CD4-positive, alpha-beta memory T cell (primary cell): ENCODE data around the gene HSD17B11. TPM values are rescaled to one million over a fixed set of nuclear protein-coding genes. Genes with fewer than 3 reads are reported as not detected.
"Not testable (repeated sequence)": the region's sequence is repeated elsewhere in the genome, so short reads cannot be mapped to it uniquely, and the experiment has no call there.

Experiments used
- CTCF ChIA-PET: fragments of 350-600 bp; sonication (Branson Sonifier 250); formaldehyde crosslinking; loops from one replicate; lab custom pipeline; 2021; ENCODE audit warnings: inconsistent platforms; ENCODE audit not compliant: partially characterized antibody; lab: Charles Lee
- POLR2A ChIA-PET: fragments of 350-600 bp; sonication (Branson Sonifier 250); formaldehyde crosslinking; loops from one replicate; lab custom pipeline; 2021; ENCODE audit not compliant: partially characterized antibody; lab: Charles Lee
- DNase-seq, 5 donors: peaks; one replicate each; pipeline versions ENCODE4 v3.0.0 to v3.0.0-alpha.2; 2020 to 2022; ENCODE audit warnings: mixed read lengths in 1 of 5
- H3K27ac ChIP-seq: one replicate; pipeline ENCODE4 v1.7.0; 2013; ENCODE audit warnings: low read depth, low read length
- H3K27me3 ChIP-seq: 2 replicates; pipeline ENCODE4 v1.7.0; 2013; ENCODE audit warnings: mild to moderate bottlenecking, low read length, moderate library complexity; ENCODE audit not compliant: insufficient read depth
- H3K36me3 ChIP-seq: 2 replicates; pipeline ENCODE4 v1.7.0; 2013; ENCODE audit warnings: mild to moderate bottlenecking, low read length, moderate library complexity; ENCODE audit not compliant: insufficient read depth
- H3K4me1 ChIP-seq: 2 replicates; pipeline ENCODE4 v1.7.0; 2013; ENCODE audit warnings: mild to moderate bottlenecking, low read length, moderate library complexity; ENCODE audit not compliant: insufficient read depth
- H3K4me3 ChIP-seq, 2 donors: one replicate each; pipeline ENCODE4 v1.7.0; 2013; ENCODE audit warnings: low read length in 2 of 2, mild to moderate bottlenecking in 1 of 2
- H3K9me3 ChIP-seq, 2 donors: one replicate each; pipeline ENCODE4 v1.7.0; 2013; ENCODE audit warnings: low read length in 2 of 2, control low read depth in 1 of 2; ENCODE audit not compliant: control insufficient read depth in 1 of 2
- H3K27ac Mint-ChIP-seq, 7 donors: one replicate each; pipeline ENCODE4 v1.8.0; 2020 to 2021; ENCODE audit warnings: mixed read lengths in 7 of 7, mild to moderate bottlenecking in 6 of 7, inconsistent platforms in 3 of 7, moderate library complexity in 3 of 7
- H3K27me3 Mint-ChIP-seq, 2 donors: one replicate each; pipeline ENCODE4 v1.8.0; 2020 to 2021; ENCODE audit warnings: mixed read lengths in 2 of 2
- H3K36me3 Mint-ChIP-seq, 2 donors: one replicate each; pipeline ENCODE4 v1.8.0; 2020 to 2021; ENCODE audit warnings: mixed read lengths in 2 of 2, inconsistent platforms in 1 of 2, mild to moderate bottlenecking in 1 of 2
- H3K4me1 Mint-ChIP-seq, 4 donors: one replicate each; pipeline ENCODE4 v1.8.0; 2020 to 2021; ENCODE audit warnings: mixed read lengths in 4 of 4, mild to moderate bottlenecking in 1 of 4
- H3K4me3 Mint-ChIP-seq, 8 donors: one replicate each; pipeline ENCODE4 v1.8.0; 2020 to 2021; ENCODE audit warnings: mixed read lengths in 8 of 8, mild to moderate bottlenecking in 7 of 8, moderate library complexity in 6 of 8, inconsistent platforms in 3 of 8
- H3K9me3 Mint-ChIP-seq, 8 donors: one replicate each; pipeline ENCODE4 v1.8.0; 2020 to 2021; ENCODE audit warnings: mixed read lengths in 8 of 8, mild to moderate bottlenecking in 5 of 8, inconsistent platforms in 3 of 8, moderate library complexity in 1 of 8
- intact Hi-C: fragments of 100-400 bp; cut with micrococcal nuclease; formaldehyde crosslinking; loops from one replicate; pipeline ENCODE4 v1.15.1; 2023
- polyA plus RNA-seq, 2 donors: library from polyadenylated mRNA; unstranded; fragments of 300-500 nt; fragmentation: Illumina TruSeq; gene quantifications; one replicate each; pipeline ENCODE4 v1.2.3, GENCODE V29; 2021
- total RNA-seq, 2 experiments: library from RNA; stranded (reverse); gene quantifications; one replicate each; pipeline ENCODE4 v1.2.3, GENCODE V29; 2021

HSD17B11 gene
- total and polyA plus RNA-seq, 4 experiments from 2014 or later, result 69.2 to 130 (median 69.8) TPM

- H3K4me3 ChIP-seq, H3K27me3 Mint-ChIP-seq, H3K9me3 ChIP-seq, H3K27me3 ChIP-seq, H3K27ac ChIP-seq, DNase-seq, H3K4me1 ChIP-seq, intact Hi-C loops, H3K27ac Mint-ChIP-seq, H3K36me3 ChIP-seq, H3K36me3 Mint-ChIP-seq, H3K9me3 Mint-ChIP-seq: not testable (repeated sequence)
- CTCF ChIA-PET, result interaction anchor here (1.4 kb wide), 1 partner anchor 16 kb away, joined by 4 read pairs; no protein-coding TSS in a partner anchor
- POLR2A ChIA-PET, result interaction anchor here (0.7 kb wide), 1 partner anchor 27 kb away, joined by 4 read pairs; the partner anchor contains the start of gene NUDT9
- peaks cover 3 to 13% (median 7%) of the 10 kb centered on the region in 4 donors for H3K4me1 Mint-ChIP-seq
- H3K4me3 Mint-ChIP-seq, result peak overlapping the region in 4 of 8 donors; percentile 9 to 51 (median 34)
Measured at GRCh38 chr4:87395073-87395472, 4.1 kb upstream of the HSD17B11 start.

GRCh38 chr4:87392183-87392582 lies 1.2 kb upstream of the HSD17B11 start:
- Mint-ChIP-seq H3K27me3 (no peaks in the 10 kb centered on the region), H3K4me3 (peak overlapping the region in 4 of 8 donors; percentile 5 to 99 (median 96)), H3K4me1 (peaks cover 23 to 40% (median 31%) of the 10 kb centered on the region in 4 donors), H3K9me3 (peaks cover 0 to 2% (median 0%) of the 10 kb centered on the region in 8 donors), H3K27ac (peak overlapping the region in 2 of 7 donors; percentile 17 to 82), H3K36me3 (peaks cover 9 to 15% of the 10 kb centered on the region in 2 donors)
- Histone ChIP-seq H3K4me3 (no peak overlapping the region), H3K27ac (no peak overlapping the region), H3K27me3 (no peaks in the 10 kb centered on the region), H3K4me1 (peaks cover 29% of the 10 kb centered on the region), H3K36me3 (no peaks in the 10 kb centered on the region), H3K9me3 (no peaks in the 10 kb centered on the region)
- DNase-seq, result no peak
- ChIA-PET POLR2A (interaction anchor here (1.3 to 3.9 kb wide), 3 partner anchors 27 to 1065 kb away, joined by 3 to 59 read pairs (median 7); partner anchors contain the start of genes HERC5 and NUDT9), CTCF (interaction anchor here (1.4 to 9.5 kb wide), 5 partner anchors 10 to 59 kb away, joined by 4 to 90 read pairs (median 13); partner anchors contain the start of gene NUDT9)
- intact Hi-C loops, result loop anchor here (5.0 kb wide), 1 partner anchor 75 kb away; no protein-coding TSS in a partner anchor

GRCh38 chr4:87391576-87392054 lies 627 bp upstream of the HSD17B11 start:
- intact Hi-C loops, result loop anchor here (1.0 to 5.0 kb wide), 5 partner anchors 16 to 457 kb away; partner anchors contain the start of genes AFF1, KLHL8 and NUDT9
- peak overlapping the region; percentile 87 to 90 for H3K4me3 ChIP-seq
- peak overlapping the region; percentile 74 for H3K27ac ChIP-seq
- no peaks in the 10 kb centered on the region for H3K9me3 ChIP-seq
- peak overlapping the region; percentile 89 to 99 (median 96) for H3K4me3 Mint-ChIP-seq
- ChIA-PET POLR2A (interaction anchor here (0.8 to 3.9 kb wide), 12 partner anchors 10 to 1892 kb away, joined by 3 to 59 read pairs (median 4); partner anchors contain the start of genes HERC5, NUDT9 and PPM1K), CTCF (interaction anchor here (1.0 to 9.5 kb wide), 8 partner anchors 10 to 156 kb away, joined by 3 to 90 read pairs (median 10); partner anchors contain the start of gene NUDT9)
- no peaks in the 10 kb centered on the region for H3K27me3 ChIP-seq
- H3K9me3 Mint-ChIP-seq, result peaks cover 0 to 2% (median 0%) of the 10 kb centered on the region in 8 donors
- peaks cover 28 to 46% (median 37%) of the 10 kb centered on the region in 4 donors for H3K4me1 Mint-ChIP-seq
- H3K4me1 ChIP-seq, result peaks cover 35% of the 10 kb centered on the region
- peaks cover 9 to 16% of the 10 kb centered on the region in 2 donors for H3K36me3 Mint-ChIP-seq
- DNase-seq, result no peak
- no peaks in the 10 kb centered on the region for H3K36me3 ChIP-seq
- H3K27me3 Mint-ChIP-seq, result no peaks in the 10 kb centered on the region
- peak overlapping the region; percentile 82 to 98 (median 94) for H3K27ac Mint-ChIP-seq

GRCh38 chr4:87390551-87390890 lies 467 bp downstream of the HSD17B11 start:
- H3K9me3 Mint-ChIP-seq, result peaks cover 0 to 2% (median 0%) of the 10 kb centered on the region in 8 donors
- H3K27me3 Mint-ChIP-seq, result no peaks in the 10 kb centered on the region
- ChIA-PET CTCF (interaction anchor here (0.5 to 9.5 kb wide), 14 partner anchors 9 to 682 kb away, joined by 3 to 90 read pairs (median 4); partner anchors contain the start of gene NUDT9), POLR2A (interaction anchor here (0.6 to 3.9 kb wide), 15 partner anchors 8 to 1456 kb away, joined by 3 to 59 read pairs (median 4); partner anchors contain the start of genes NUDT9 and PPM1K)
- no peaks in the 10 kb centered on the region for H3K27me3 ChIP-seq
- H3K36me3 Mint-ChIP-seq, result peaks cover 9 to 19% of the 10 kb centered on the region in 2 donors
- DNase-seq, result no peak
- no peaks in the 10 kb centered on the region for H3K9me3 ChIP-seq
- H3K4me3 Mint-ChIP-seq, result peak overlapping the region; percentile 89 to 99 (median 96)
- intact Hi-C loops, result loop anchor here (2.0 to 5.0 kb wide), 2 partner anchors 77 to 456 kb away; partner anchors contain the start of gene AFF1
- peak overlapping the region; percentile 82 to 98 (median 94) for H3K27ac Mint-ChIP-seq
- H3K27ac ChIP-seq, result peak overlapping the region; percentile 74
- H3K4me1 Mint-ChIP-seq, result peaks cover 32 to 52% (median 43%) of the 10 kb centered on the region in 4 donors
- H3K4me1 ChIP-seq, result peaks cover 44% of the 10 kb centered on the region
- peak overlapping the region; percentile 87 to 90 for H3K4me3 ChIP-seq
- H3K36me3 ChIP-seq, result no peaks in the 10 kb centered on the region

- Histone ChIP-seq H3K27ac (peak overlapping the region; percentile 74), H3K4me1 (peaks cover 44% of the 10 kb centered on the region), H3K4me3 (peak overlapping the region; percentile 87 to 90)
- DNase-seq, H3K27me3 Mint-ChIP-seq, H3K27me3 ChIP-seq, H3K36me3 ChIP-seq, H3K9me3 ChIP-seq, H3K9me3 Mint-ChIP-seq: not testable (repeated sequence)
- Mint-ChIP-seq H3K36me3 (peaks cover 12 to 21% of the 10 kb centered on the region in 2 donors), H3K27ac (peak overlapping the region; percentile 42 to 95 (median 91)), H3K4me3 (peak overlapping the region; percentile 89 to 99 (median 96)), H3K4me1 (peaks cover 34 to 56% (median 46%) of the 10 kb centered on the region in 4 donors)
- intact Hi-C loops, result loop anchor here (2.0 to 5.0 kb wide), 2 partner anchors 77 to 455 kb away; partner anchors contain the start of gene AFF1
- POLR2A ChIA-PET, result interaction anchor here (0.6 to 3.9 kb wide), 9 partner anchors 14 to 1456 kb away, joined by 3 to 59 read pairs (median 4); partner anchors contain the start of genes NUDT9 and PPM1K
- CTCF ChIA-PET, result interaction anchor here (1.2 to 9.5 kb wide), 7 partner anchors 8 to 76 kb away, joined by 3 to 90 read pairs (median 13); partner anchors contain the start of gene NUDT9
Measured at GRCh38 chr4:87390055-87390454, 933 bp downstream of the HSD17B11 start.

GRCh38 chr4:87388901-87389300 lies 2.1 kb downstream of the HSD17B11 start:
- H3K9me3 Mint-ChIP-seq, result peaks cover 0 to 2% (median 0%) of the 10 kb centered on the region in 8 donors
- Histone ChIP-seq H3K9me3 (no peaks in the 10 kb centered on the region), H3K27ac (no peak overlapping the region), H3K4me3 (peak overlapping the region in 1 of 2 donors; percentile 10), H3K36me3 (no peaks in the 10 kb centered on the region), H3K27me3 (no peaks in the 10 kb centered on the region), H3K4me1 (peaks cover 47% of the 10 kb centered on the region)
- peaks cover 40 to 65% (median 52%) of the 10 kb centered on the region in 4 donors for H3K4me1 Mint-ChIP-seq
- DNase-seq, result no peak
- peaks cover 18 to 28% of the 10 kb centered on the region in 2 donors for H3K36me3 Mint-ChIP-seq
- intact Hi-C loops, result no loop called here
- H3K27me3 Mint-ChIP-seq, result no peaks in the 10 kb centered on the region
- ChIA-PET CTCF (interaction anchor here (1.6 to 9.5 kb wide), 2 partner anchors 13 to 78 kb away, joined by 4 to 90 read pairs; no protein-coding TSS in a partner anchor), POLR2A (interaction anchor here (1.2 kb wide), 2 partner anchors 33 to 36 kb away, joined by 3 to 6 read pairs; partner anchors contain the start of gene NUDT9)
- peak overlapping the region in 5 of 7 donors; percentile 24 to 94 (median 82) for H3K27ac Mint-ChIP-seq
- peak overlapping the region; percentile 89 to 99 (median 96) for H3K4me3 Mint-ChIP-seq
